SH-SY5Y (cell line): Measurements from ENCODE around the gene ARID2.

Experiments used
- GATA2 ChIP-seq: IDR thresholded peaks from 2 replicates; pipeline ENCODE4 v1.6.1; 2011; ENCODE audit warnings: mild to moderate bottlenecking, low read depth, low read length
- GATA3 ChIP-seq: IDR thresholded peaks from 2 replicates; pipeline ENCODE4 v1.6.1; 2011; ENCODE audit warnings: low read depth, mild to moderate bottlenecking, low read length, moderate library complexity

ARID2 gene

GRCh38 chr12:45762185-45763110 is 32.9 kb downstream of the ARID2 start:
- TF ChIP-seq GATA2, result no peak
- TF ChIP-seq GATA3, result no peak

GRCh38 chr12:45763381-45763780 is 33.9 kb downstream of the ARID2 start:
- no peak for TF ChIP-seq GATA3
- no peak for TF ChIP-seq GATA2

GRCh38 chr12:45768194-45768593 is 38.7 kb downstream of the ARID2 start:
- TF ChIP-seq GATA2 (no peak), GATA3 (no peak)

- TF ChIP-seq GATA3 (no peak), GATA2 (no peak)
Measured at GRCh38 chr12:45773747-45774146, 44.2 kb downstream of the ARID2 start.

GRCh38 chr12:45774508-45775162 is 45.1 kb downstream of the ARID2 start:
- TF ChIP-seq GATA3, result no peak
- no peak for TF ChIP-seq GATA2

- TF ChIP-seq GATA3 (no peak), GATA2 (no peak)
Measured at GRCh38 chr12:45775465-45775864, 46.0 kb downstream of the ARID2 start.

GRCh38 chr12:45775964-45776363 is 46.5 kb downstream of the ARID2 start:
- no peak for TF ChIP-seq GATA2
- TF ChIP-seq GATA3, result no peak

- TF ChIP-seq GATA3, result no peak
- TF ChIP-seq GATA2, result no peak
Measured at GRCh38 chr12:45779936-45780335, 50.4 kb downstream of the ARID2 start.

- TF ChIP-seq GATA3 (no peak), GATA2 (no peak)
Measured at GRCh38 chr12:45781080-45781479, 51.6 kb downstream of the ARID2 start.

GRCh38 chr12:45785315-45785714 is 55.8 kb downstream of the ARID2 start:
- TF ChIP-seq GATA2 (no peak), GATA3 (no peak)

GRCh38 chr12:45789025-45789424 is 59.5 kb downstream of the ARID2 start:
- TF ChIP-seq GATA3 (no peak), GATA2 (no peak)

- TF ChIP-seq GATA3 (no peak), GATA2 (no peak)
Measured at GRCh38 chr12:45794422-45794821, 64.9 kb downstream of the ARID2 start.

- no peak for TF ChIP-seq GATA2
- no peak for TF ChIP-seq GATA3
Measured at GRCh38 chr12:45801625-45802024, 72.1 kb downstream of the ARID2 start.

GRCh38 chr12:45803111-45803510 is 73.6 kb downstream of the ARID2 start:
- TF ChIP-seq GATA2 (no peak), GATA3 (no peak)

GRCh38 chr12:45816652-45817051 is 87.1 kb downstream of the ARID2 start:
- TF ChIP-seq GATA2, result no peak
- TF ChIP-seq GATA3, result no peak

GRCh38 chr12:45827974-45828373 is 98.5 kb downstream of the ARID2 start:
- TF ChIP-seq GATA2, result no peak
- TF ChIP-seq GATA3, result no peak
